BJ (cell line): ENCODE data around the gene PLXNA2. TPM values are rescaled to one million over a fixed set of nuclear protein-coding genes. Genes with fewer than 3 reads are reported as not detected.

Experiments used
- CTCF ChIA-PET: fragments of 350-600 bp; formaldehyde crosslinking; extraction: SDS; loops from one replicate; lab custom pipeline; 2021; ENCODE audit warnings: antibody characterized with exemption, inconsistent platforms; lab: Yijun Ruan, JAX
- POLR2A ChIA-PET: fragments of 300-600 bp; sonication (Branson Sonifier 250); formaldehyde crosslinking; extraction: SDS; loops from one replicate; lab custom pipeline; 2021; ENCODE audit warnings: antibody characterized with exemption; lab: Charles Lee
- DNase-seq: peaks from one replicate; pipeline ENCODE4 v3.0.0-alpha.2; 2011; ENCODE audit warnings: low read depth
- H3K27me3 ChIP-seq: 2 replicates; pipeline ENCODE4 v1.6.0; 2011; ENCODE audit warnings: low read length; ENCODE audit not compliant: control insufficient read depth, insufficient read depth
- H3K36me3 ChIP-seq: 2 replicates; pipeline ENCODE4 v1.5.1; 2011; ENCODE audit warnings: low read length; ENCODE audit not compliant: control insufficient read depth, insufficient read depth
- H3K4me3 ChIP-seq: 2 replicates; pipeline ENCODE4 v1.5.1; 2011; ENCODE audit warnings: low read depth, mild to moderate bottlenecking, control low read depth, low read length
- polyA plus RNA-seq: library from polyadenylated mRNA; depleted of rRNA; stranded (reverse); fragments of >200 nt; gene quantifications from 2 replicates; pipeline ENCODE4 v1.2.3, GENCODE V29; 2011
- TF ChIP-seq, protein P1 (sequence below): IDR thresholded peaks from 2 replicates; pipeline ENCODE4 v1.5.1; 2011; ENCODE audit warnings: low read depth, mild to moderate bottlenecking, control low read depth, inconsistent platforms, low read length, moderate library complexity; ENCODE audit not compliant: insufficient read depth

The PLXNA2 gene
- polyA plus RNA-seq, 1 experiment, result 2.7 TPM

GRCh38 chr1:208042868-208043267 lies 201.3 kb downstream of the PLXNA2 start:
- TF ChIP-seq, protein P1, sequence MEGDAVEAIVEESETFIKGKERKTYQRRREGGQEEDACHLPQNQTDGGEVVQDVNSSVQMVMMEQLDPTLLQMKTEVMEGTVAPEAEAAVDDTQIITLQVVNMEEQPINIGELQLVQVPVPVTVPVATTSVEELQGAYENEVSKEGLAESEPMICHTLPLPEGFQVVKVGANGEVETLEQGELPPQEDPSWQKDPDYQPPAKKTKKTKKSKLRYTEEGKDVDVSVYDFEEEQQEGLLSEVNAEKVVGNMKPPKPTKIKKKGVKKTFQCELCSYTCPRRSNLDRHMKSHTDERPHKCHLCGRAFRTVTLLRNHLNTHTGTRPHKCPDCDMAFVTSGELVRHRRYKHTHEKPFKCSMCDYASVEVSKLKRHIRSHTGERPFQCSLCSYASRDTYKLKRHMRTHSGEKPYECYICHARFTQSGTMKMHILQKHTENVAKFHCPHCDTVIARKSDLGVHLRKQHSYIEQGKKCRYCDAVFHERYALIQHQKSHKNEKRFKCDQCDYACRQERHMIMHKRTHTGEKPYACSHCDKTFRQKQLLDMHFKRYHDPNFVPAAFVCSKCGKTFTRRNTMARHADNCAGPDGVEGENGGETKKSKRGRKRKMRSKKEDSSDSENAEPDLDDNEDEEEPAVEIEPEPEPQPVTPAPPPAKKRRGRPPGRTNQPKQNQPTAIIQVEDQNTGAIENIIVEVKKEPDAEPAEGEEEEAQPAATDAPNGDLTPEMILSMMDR, result no peak
- Histone ChIP-seq H3K36me3 (peaks cover 18% of the 10 kb centered on the region), H3K4me3 (no peak overlapping the region), H3K27me3 (no peaks in the 10 kb centered on the region)
- ChIA-PET POLR2A (no interaction called here), CTCF (interaction anchor here (0.7 to 1.4 kb wide), 6 partner anchors 11 to 202 kb away, joined by 3 to 6 read pairs (median 3); no protein-coding TSS in a partner anchor)
- DNase-seq, result no peak

- ChIA-PET POLR2A (no interaction called here), CTCF (interaction anchor here (0.9 to 1.6 kb wide), 9 partner anchors 10 to 203 kb away, joined by 3 to 6 read pairs (median 3); no protein-coding TSS in a partner anchor)
- DNase-seq, result no peak
- H3K27me3 ChIP-seq, result no peaks in the 10 kb centered on the region
- no peak overlapping the region for H3K4me3 ChIP-seq
- H3K36me3 ChIP-seq, result peaks cover 18% of the 10 kb centered on the region
- TF ChIP-seq, protein P1, result no peak
Measured at GRCh38 chr1:208042041-208042615, 202.1 kb downstream of the PLXNA2 start.

DNA sequence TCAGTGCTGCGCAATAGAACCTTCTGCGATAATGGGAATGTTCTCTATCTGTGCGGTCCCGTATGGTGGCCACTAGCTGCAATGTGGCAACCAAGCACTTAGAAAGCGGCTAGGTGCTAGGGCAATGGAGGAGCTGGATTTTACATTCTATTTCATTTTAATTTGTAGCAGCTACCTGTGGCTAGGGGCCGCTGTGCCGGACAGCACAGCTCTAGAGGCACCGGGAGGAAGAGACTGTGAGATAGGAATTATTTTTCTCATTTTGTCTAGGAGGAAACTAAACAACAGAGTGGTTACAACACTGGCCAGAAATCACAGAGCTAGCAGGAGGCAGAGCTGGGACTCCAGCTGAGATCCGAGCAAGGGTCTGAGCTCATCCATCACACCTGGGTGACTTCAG lies 202.7 kb downstream of the PLXNA2 start:
- TF ChIP-seq, protein P1, result no peak
- ChIA-PET CTCF (interaction anchor here (0.7 to 1.6 kb wide), 7 partner anchors 10 to 203 kb away, joined by 3 to 6 read pairs (median 3); no protein-coding TSS in a partner anchor), POLR2A (no interaction called here)
- H3K27me3 ChIP-seq, result no peaks in the 10 kb centered on the region
- H3K4me3 ChIP-seq, result no peak overlapping the region
- no peak for DNase-seq
- peaks cover 18% of the 10 kb centered on the region for H3K36me3 ChIP-seq

- ChIA-PET CTCF (interaction anchor here (1.1 to 1.6 kb wide), 4 partner anchors 10 to 54 kb away, joined by 3 to 4 read pairs (median 3); no protein-coding TSS in a partner anchor), POLR2A (no interaction called here)
- Histone ChIP-seq H3K36me3 (peaks cover 18% of the 10 kb centered on the region), H3K4me3 (no peak overlapping the region), H3K27me3 (no peaks in the 10 kb centered on the region)
- TF ChIP-seq, protein P1, result no peak
- no peak for DNase-seq
Measured at GRCh38 chr1:208040821-208041297, 203.3 kb downstream of the PLXNA2 start.

GRCh38 chr1:208039536-208040332 lies 204.4 kb downstream of the PLXNA2 start:
- POLR2A ChIA-PET, result no interaction called here
- peaks cover 18% of the 10 kb centered on the region for H3K36me3 ChIP-seq
- TF ChIP-seq, protein P1, result no peak
- DNase-seq, result no peak
- no peaks in the 10 kb centered on the region for H3K27me3 ChIP-seq
- CTCF ChIA-PET, result no interaction called here
- H3K4me3 ChIP-seq, result no peak overlapping the region
